Erythroblast (primary cell): ENCODE results near the gene BMAL1.
A peak's percentile ranks its signal among the peaks of the same experiment; 100 is the strongest.

Experiments used
- DNase-seq, 2 experiments: peaks; one replicate each; lab custom pipeline; 2025; lab: John Stamatoyannopoulos, UW
- GATA1 ChIP-seq: IDR thresholded peaks from 2 replicates; pipeline ENCODE4 v1.6.1; 2011; ENCODE audit warnings: low read depth, mild to moderate bottlenecking, control low read depth, low read length, moderate library complexity
- POLR2A ChIP-seq: IDR thresholded peaks from 2 replicates; pipeline ENCODE4 v1.6.1; 2011; ENCODE audit warnings: mild to moderate bottlenecking, low read length

The BMAL1 gene

DNA sequence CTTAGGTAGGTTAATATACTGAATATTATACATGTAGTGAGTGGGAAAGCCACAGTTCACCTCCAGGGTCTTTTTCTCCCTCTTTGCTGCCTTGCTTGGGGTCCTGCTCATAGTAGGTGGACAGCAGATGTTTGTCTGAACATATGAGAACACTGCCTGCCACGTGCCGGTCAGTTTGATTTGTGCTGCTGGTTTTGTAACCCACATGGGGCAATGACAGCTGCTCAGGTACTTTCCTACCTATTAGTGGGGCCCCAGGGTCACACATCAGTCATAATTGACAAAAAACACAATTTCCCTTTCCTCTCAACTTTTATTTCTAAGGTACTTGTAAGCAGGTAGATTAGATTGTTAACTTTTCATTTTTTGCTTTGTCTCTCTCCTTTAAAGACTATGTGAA is 43.8 kb downstream of the BMAL1 start:
- DNase-seq = no peak
- no peak for TF ChIP-seq POLR2A
- TF ChIP-seq GATA1 = no peak

DNA sequence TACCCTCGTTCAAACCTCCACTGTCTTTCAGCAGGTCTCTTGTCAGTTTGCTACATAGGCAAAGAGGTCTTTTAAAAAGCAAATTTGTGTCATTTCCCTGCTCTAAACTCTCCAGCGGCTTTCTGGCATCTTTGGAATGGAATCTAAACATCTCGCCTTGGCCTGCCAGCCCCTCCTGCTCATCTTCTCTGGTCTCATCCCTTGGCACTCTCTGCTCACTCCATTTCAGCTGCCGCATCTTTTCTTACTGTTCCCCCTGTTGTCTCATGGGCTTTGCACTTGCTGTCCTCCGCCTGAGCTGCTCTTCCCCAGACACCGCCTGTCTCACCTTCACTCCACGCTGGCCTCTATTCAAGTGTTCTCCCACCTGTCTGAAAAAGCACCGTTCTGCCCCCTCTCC is 46.6 kb downstream of the BMAL1 start:
- TF ChIP-seq POLR2A (no peak), GATA1 (no peak)
- no peak for DNase-seq

DNA sequence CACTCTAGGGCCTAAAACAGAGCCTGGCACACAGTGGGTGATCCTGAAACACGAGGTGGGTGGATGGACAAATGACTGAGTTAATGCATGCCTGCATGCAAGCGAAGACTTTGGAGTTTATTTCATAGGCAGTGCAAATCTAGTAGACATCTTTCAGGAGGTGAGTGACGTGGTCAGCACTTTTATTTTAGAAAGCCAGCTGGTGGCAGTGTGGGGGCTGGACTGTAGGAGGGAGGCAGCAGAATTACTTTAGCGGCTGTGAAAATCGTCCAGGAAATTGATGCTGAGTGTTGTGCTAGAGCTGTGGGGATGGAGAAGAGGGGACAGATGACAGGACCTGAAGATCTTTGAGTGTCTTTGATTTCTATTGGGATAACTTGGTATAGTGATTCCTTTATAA is 47.1 kb downstream of the BMAL1 start:
- TF ChIP-seq GATA1 (no peak), POLR2A (no peak)
- no peak for DNase-seq

DNA sequence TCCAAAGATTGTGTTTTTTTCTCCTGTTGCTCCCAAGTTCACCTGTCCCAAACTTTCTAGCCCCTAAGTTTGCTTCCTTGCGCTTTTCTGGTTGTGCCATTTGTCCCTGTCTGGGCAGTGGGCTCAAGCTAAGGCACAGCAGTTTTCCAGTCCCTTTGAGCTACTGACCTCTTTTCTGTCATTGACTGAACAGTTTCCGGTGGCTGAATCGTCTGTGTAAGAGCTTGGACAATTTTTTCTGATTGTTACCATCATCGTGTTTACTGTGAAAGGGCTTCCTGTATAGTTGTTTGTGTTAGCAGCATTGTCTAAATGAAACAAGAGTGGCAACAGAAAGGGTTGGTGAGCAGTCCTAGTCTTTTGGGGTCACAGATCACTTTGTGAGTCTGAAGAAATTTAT is 49.8 kb downstream of the BMAL1 start:
- DNase-seq = no peak
- TF ChIP-seq GATA1 (no peak), POLR2A (no peak)

- DNase-seq = no peak
- TF ChIP-seq POLR2A = no peak
- TF ChIP-seq GATA1 = no peak
Measured at GRCh38 chr11:13328286-13328685, 50.7 kb downstream of the BMAL1 start.

DNA sequence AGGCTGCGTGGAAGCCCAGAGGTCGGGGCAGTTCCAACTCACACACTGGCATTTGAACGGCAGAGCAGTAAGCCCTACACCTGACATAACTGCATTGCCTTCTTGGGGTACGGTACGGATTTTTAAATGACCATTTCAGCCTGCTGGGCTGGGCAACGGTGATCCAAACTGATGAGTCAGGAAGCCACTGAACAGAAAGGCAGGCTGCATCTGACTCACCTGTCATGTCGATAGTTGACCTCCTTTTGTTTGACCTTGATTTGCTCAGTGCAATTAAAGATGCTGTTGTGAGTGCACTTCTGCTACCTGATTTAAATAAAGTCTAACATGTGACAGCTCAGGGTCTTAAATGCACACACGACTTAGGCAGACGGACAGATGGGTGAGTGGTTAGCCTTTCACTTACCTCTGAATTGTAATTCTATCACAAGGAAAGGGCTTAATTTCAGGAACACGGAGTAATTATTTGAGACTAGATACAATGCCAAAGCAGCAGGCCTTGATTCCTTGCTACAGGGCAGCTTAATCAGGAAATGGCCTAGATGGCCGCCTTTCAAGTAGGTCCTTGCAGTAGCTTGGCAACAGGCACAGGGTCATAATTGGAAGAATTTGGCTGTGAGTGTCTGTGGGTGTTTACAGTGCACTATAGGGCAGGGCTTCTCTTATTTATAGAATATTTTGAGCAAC is 52.2 kb downstream of the BMAL1 start:
- TF ChIP-seq POLR2A (no peak), GATA1 (no peak)
- no peak for DNase-seq

DNA sequence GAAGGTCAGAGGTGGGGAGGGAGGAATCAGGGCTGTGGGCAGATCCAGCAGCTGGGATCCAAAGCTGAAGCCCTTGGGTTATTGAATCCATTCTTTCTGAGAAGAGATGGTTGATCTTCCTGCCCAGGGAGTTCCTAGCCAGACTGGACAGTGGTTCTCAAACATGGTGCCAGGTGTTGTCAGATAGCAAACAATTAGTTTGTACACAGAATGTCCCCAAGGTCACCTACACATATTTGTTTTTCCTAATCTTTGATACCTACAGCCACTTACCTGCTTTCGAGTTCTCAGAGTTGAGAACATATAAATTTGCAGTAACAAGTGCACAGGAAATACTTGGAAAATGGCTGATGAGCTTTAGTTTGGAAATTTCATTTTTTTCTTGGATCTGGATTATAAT is 54.5 kb downstream of the BMAL1 start:
- TF ChIP-seq POLR2A (no peak), GATA1 (no peak)
- no peak for DNase-seq

- TF ChIP-seq GATA1 = no peak
- no peak for TF ChIP-seq POLR2A
- DNase-seq = peak in 1 of 2 experiments; percentile 4
Measured at GRCh38 chr11:13333456-13333957, 55.9 kb downstream of the BMAL1 start.

- no peak for DNase-seq
- TF ChIP-seq POLR2A = no peak
- no peak for TF ChIP-seq GATA1
Measured at GRCh38 chr11:13334034-13334786, 56.6 kb downstream of the BMAL1 start.

- DNase-seq = peak; percentile 50 to 69
- TF ChIP-seq POLR2A (no peak), GATA1 (no peak)
Measured at GRCh38 chr11:13335319-13335718, 57.7 kb downstream of the BMAL1 start.

DNA sequence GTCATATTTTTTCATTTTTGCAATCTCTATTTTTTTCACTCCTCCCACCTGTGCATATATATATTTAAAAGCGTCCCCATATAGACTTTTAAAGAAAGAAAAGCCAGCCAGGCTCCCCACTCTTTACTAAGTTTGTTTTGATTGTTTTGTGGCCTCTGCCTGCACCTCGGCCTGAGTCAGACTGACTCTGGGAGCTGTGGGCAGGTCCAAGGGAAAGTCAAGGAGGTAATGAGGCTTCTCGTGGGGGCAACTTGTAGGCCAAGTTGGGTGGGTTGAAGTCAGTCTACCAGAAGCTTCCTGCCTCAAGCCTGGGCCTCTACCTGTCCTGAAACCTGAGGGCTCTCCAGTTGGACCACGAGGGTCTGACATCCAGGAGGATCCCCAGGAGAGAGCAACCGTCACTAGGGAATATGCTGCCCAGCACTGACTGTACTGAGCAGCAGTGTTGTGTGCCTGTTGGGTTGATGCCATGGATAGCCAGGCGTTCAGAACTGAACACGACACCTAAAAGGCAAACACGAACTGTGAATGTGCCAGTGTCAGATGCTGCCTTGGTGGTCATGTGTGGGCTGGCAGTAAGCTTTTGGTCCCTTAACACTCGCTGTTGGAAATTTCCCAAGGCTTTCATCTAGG is 58.8 kb downstream of the BMAL1 start:
- DNase-seq = no peak
- TF ChIP-seq GATA1 = no peak
- no peak for TF ChIP-seq POLR2A

DNA sequence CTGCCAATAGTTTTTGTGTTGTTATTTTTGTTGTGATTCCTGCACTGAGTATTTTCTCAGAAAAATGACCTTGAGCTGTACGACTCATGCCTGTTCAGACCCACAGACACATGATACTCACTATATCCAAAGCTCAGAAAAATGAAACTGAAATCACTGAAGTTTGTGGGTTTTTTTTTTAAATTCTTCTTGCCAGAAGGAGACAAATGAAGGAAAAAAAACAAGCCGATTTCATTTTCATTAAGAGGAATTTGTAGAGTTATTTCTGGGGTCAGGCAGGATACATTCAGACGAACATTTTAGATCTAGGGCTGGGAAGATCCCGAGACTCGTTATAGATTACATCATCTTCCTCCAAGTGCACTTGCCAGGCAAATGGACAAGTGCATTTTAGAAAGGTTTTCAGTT is 60.4 kb downstream of the BMAL1 start:
- TF ChIP-seq GATA1 = no peak
- TF ChIP-seq POLR2A = no peak
- no peak for DNase-seq

DNA sequence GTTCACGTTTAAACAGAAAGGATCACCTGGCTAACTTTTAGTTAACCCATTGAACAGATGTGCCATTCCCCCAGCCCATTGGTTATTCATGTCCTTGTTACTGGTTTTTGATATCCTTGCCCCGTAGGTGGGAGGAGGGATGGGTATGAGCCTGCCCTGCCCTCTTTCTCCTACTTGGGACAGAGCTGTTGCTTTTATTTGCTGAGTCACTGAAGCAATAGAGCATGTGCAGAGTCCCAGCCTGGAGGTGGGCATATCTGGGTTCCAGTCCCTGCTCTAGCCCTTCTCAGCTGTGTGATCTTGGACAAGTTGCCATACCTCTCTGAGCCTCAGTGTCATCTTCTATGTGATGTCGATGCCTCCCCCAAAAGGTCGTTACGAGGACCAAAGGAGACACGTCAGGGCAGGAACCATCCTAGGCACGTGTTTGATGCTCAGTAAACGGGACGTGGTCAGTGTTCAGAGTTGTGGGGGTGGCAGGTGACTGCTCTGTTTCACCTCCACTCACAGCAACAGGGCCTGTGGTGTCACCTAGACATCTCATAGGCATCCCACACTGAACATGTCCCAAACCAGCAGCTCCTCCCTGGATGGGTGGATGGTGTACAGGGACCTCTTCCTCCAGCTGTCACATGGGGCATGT is 61.0 kb downstream of the BMAL1 start:
- DNase-seq = peak in 1 of 2 experiments; percentile 9
- TF ChIP-seq GATA1 = no peak
- TF ChIP-seq POLR2A = no peak
